NCI-H1694 (cell line): ENCODE measurements around the gene TDRD1.

Experiments used
- DNase-seq: peaks from one replicate; lab custom pipeline; 2025; lab: John Stamatoyannopoulos, UW

The TDRD1 gene

GRCh38 chr10:114174695-114175188 lies 4.4 kb upstream of the TDRD1 start:
- DNase-seq, result no peak

GRCh38 chr10:114175667-114176066 lies 3.5 kb upstream of the TDRD1 start:
- no peak for DNase-seq

- no peak for DNase-seq
These were observed 2.6 kb upstream of the TDRD1 start for GRCh38 chr10:114176511-114176910.

- DNase-seq, result no peak
These were observed 594 bp downstream of the TDRD1 start for GRCh38 chr10:114179747-114180146.

GRCh38 chr10:114180937-114181336 lies 1.8 kb downstream of the TDRD1 start:
- DNase-seq, result no peak

- DNase-seq, result no peak
These were observed 2.8 kb downstream of the TDRD1 start for GRCh38 chr10:114181971-114182370.

- DNase-seq, result no peak
These were observed 4.4 kb downstream of the TDRD1 start for GRCh38 chr10:114183563-114183962.

- DNase-seq, result no peak
These were observed 5.1 kb downstream of the TDRD1 start for GRCh38 chr10:114184276-114184675.

- DNase-seq, result no peak
These were observed 8.8 kb downstream of the TDRD1 start for GRCh38 chr10:114188001-114188400.

GRCh38 chr10:114188900-114189299 lies 9.7 kb downstream of the TDRD1 start:
- DNase-seq, result no peak

GRCh38 chr10:114189700-114190099 lies 10.5 kb downstream of the TDRD1 start:
- DNase-seq, result no peak

- no peak for DNase-seq
These were observed 15.9 kb downstream of the TDRD1 start for GRCh38 chr10:114195079-114195478.

GRCh38 chr10:114199239-114199638 lies 20.1 kb downstream of the TDRD1 start:
- DNase-seq, result no peak

- no peak for DNase-seq
These were observed 23.7 kb downstream of the TDRD1 start for GRCh38 chr10:114202812-114203211.

GRCh38 chr10:114206902-114207301 lies 27.7 kb downstream of the TDRD1 start:
- no peak for DNase-seq

- DNase-seq, result no peak
These were observed 28.2 kb downstream of the TDRD1 start for GRCh38 chr10:114207349-114207748.

GRCh38 chr10:114208351-114208750 lies 29.2 kb downstream of the TDRD1 start:
- no peak for DNase-seq

- no peak for DNase-seq
These were observed 33.0 kb downstream of the TDRD1 start for GRCh38 chr10:114212153-114212552.

- DNase-seq, result no peak
These were observed 35.9 kb downstream of the TDRD1 start for GRCh38 chr10:114215033-114215432.

- DNase-seq, result no peak
These were observed 41.1 kb downstream of the TDRD1 start for GRCh38 chr10:114220281-114220680.

GRCh38 chr10:114221235-114221634 lies 42.1 kb downstream of the TDRD1 start:
- DNase-seq, result no peak

- DNase-seq, result no peak
These were observed 43.9 kb downstream of the TDRD1 start for GRCh38 chr10:114223066-114223465.

GRCh38 chr10:114228156-114228555 lies 49.0 kb downstream of the TDRD1 start:
- DNase-seq, result no peak

GRCh38 chr10:114232561-114233176 lies 53.5 kb downstream of the TDRD1 start:
- DNase-seq, result no peak
